ENCODE results near the gene CAMKK2. TPM values are rescaled to one million over a fixed set of nuclear protein-coding genes. Genes with fewer than 3 reads are reported as not detected.

Gene CAMKK2
- total and polyA plus RNA-seq, 9 of the 15 experiments (the other 6 are each of a cell fraction or from before 2014, with no cell fraction given) = 4.3 to 32.0 (median 18.2) TPM

- TF ChIP-seq CLOCK (CRISPR knock-in tag; IDR thresholded peaks at IDR 0.05; ENCODE audit: borderline replicate concordance) = no peak
- TF ChIP-seq PHB2 (IDR thresholded peaks at IDR 0.05; ENCODE audit: low read depth) = no peak
- TF ChIP-seq ZNF12 (CRISPR knock-in tag; IDR thresholded peaks at IDR 0.05) = no peak
- no peak for TF ChIP-seq TGIF2 (CRISPR knock-in tag; IDR thresholded peaks at IDR 0.05)
- TF ChIP-seq NELFE (IDR thresholded peaks at IDR 0.05; ENCODE audit: insufficient read depth, insufficient read length) = no peak
- no peak for TF ChIP-seq NR1H2 (CRISPR knock-in tag; IDR thresholded peaks at IDR 0.05)
- TF ChIP-seq SMARCA5 (IDR thresholded peaks at IDR 0.05) = no peak
Measured at GRCh38 chr12:121297435-121297991, 1.0 kb upstream of the CAMKK2 start (continued).

Measured in K562 (cell line).